PC-3 (cell line): ENCODE data around the gene CHID1. TPM values are rescaled to one million over a fixed set of nuclear protein-coding genes. Genes with fewer than 3 reads are reported as not detected.

Experiments used
- ATAC-seq: fragments of 200-7000 bp; cut with Tn5 transposase; 2 replicates; pipeline ENCODE4 v1.9.1; 2020; ENCODE audit warnings: mild to moderate bottlenecking, moderate library complexity
- BruUV-seq: library from RNA; stranded (reverse); fragments of 400-500 nt; replicated peaks from 2 replicates; lab custom pipeline; 2021; lab: Mats Ljungman, UMichigan
- CTCF ChIA-PET: fragments of 300-600 bp; sonication (Branson Sonifier 250); formaldehyde crosslinking; loops from one replicate; lab custom pipeline; 2022; ENCODE audit warnings: antibody characterized with exemption; lab: Charles Lee
- POLR2A ChIA-PET: fragments of 300-600 bp; sonication (Branson Sonifier 250); formaldehyde crosslinking; loops from one replicate; lab custom pipeline; 2022; ENCODE audit warnings: antibody characterized with exemption; ENCODE audit not compliant: unreplicated experiment; lab: Charles Lee
- DNase-seq: peaks from one replicate; pipeline ENCODE4 v3.0.0-alpha.2; 2015
- H2AFZ ChIP-seq: fragments of 300-600 bp; sonication (generic); 2 replicates; pipeline ENCODE4 v1.6.0; 2016; ENCODE audit warnings: antibody characterized with exemption, low read length
- H3F3A ChIP-seq: fragments of 300-600 bp; sonication (generic); one replicate; pipeline ENCODE4 v1.6.0; 2017; ENCODE audit warnings: antibody characterized with exemption, low read length, control low read depth, mild to moderate bottlenecking; ENCODE audit not compliant: unreplicated experiment
- H3K27ac ChIP-seq: fragments of 300-600 bp; sonication (generic); 2 replicates; pipeline ENCODE4 v1.5.1; 2016; ENCODE audit warnings: mild to moderate bottlenecking, low read length
- H3K27me3 ChIP-seq: fragments of 300-600 bp; sonication (generic); 2 replicates; pipeline ENCODE4 v1.6.1; 2016; ENCODE audit warnings: low read length, mixed read lengths
- H3K36me3 ChIP-seq: fragments of 300-600 bp; sonication (generic); 2 replicates; pipeline ENCODE4 v1.6.1; 2016; ENCODE audit warnings: low read depth, mixed run types, low read length, mixed read lengths
- H3K4me1 ChIP-seq: fragments of 300-600 bp; sonication (generic); 2 replicates; pipeline ENCODE4 v1.5.1; 2016; ENCODE audit warnings: low read length; ENCODE audit not compliant: insufficient read depth
- H3K4me2 ChIP-seq: fragments of 300-600 bp; sonication (generic); 2 replicates; pipeline ENCODE4 v1.6.0; 2016; ENCODE audit warnings: low read length
- H3K4me3 ChIP-seq: fragments of 300-600 bp; sonication (generic); 2 replicates; pipeline ENCODE4 v1.5.1; 2016; ENCODE audit warnings: mild to moderate bottlenecking, low read length, mixed read lengths
- H3K79me2 ChIP-seq: fragments of 300-600 bp; sonication (generic); 2 replicates; pipeline ENCODE4 v1.6.1; 2017; ENCODE audit warnings: low read length, mixed read lengths
- H3K9ac ChIP-seq: fragments of 300-600 bp; sonication (generic); 2 replicates; pipeline ENCODE4 v1.6.0; 2016; ENCODE audit warnings: mild to moderate bottlenecking, low read length
- H3K9me2 ChIP-seq: fragments of 300-600 bp; sonication (generic); replicated peaks from 2 replicates; pipeline ENCODE4 v1.6.1; 2016; ENCODE audit warnings: mixed run types, low read length, mixed read lengths
- H3K9me3 ChIP-seq: fragments of 300-600 bp; sonication (generic); 2 replicates; pipeline ENCODE4 v1.6.1; 2016; ENCODE audit warnings: low read length, mixed read lengths
- H4K20me1 ChIP-seq: fragments of 300-600 bp; sonication (generic); 2 replicates; pipeline ENCODE4 v1.6.1; 2016; ENCODE audit warnings: low read length, mixed read lengths
- EZH2 ChIP-seq: fragments of 300-600 bp; sonication (generic); IDR thresholded peaks from one replicate; pipeline ENCODE4 v1.6.1; 2017; ENCODE audit warnings: antibody characterized with exemption, mild to moderate bottlenecking, low read length; ENCODE audit not compliant: unreplicated experiment
- EZH2phosphoT487 ChIP-seq: fragments of 300-600 bp; sonication (generic); IDR thresholded peaks from 2 replicates; pipeline ENCODE4 v1.6.1; 2018; ENCODE audit warnings: mild to moderate bottlenecking, antibody characterized with exemption, low read length, borderline replicate concordance
- intact Hi-C: fragments of 100-400 bp; cut with micrococcal nuclease; formaldehyde crosslinking; loops from 2 replicates; pipeline ENCODE4 v1.9.0; 2023
- total RNA-seq: library from RNA; depleted of rRNA; stranded (reverse); fragments of >200 nt; gene quantifications from 2 replicates; pipeline ENCODE4 v1.2.3, GENCODE V29; 2014
- TF ChIP-seq, protein P1 (sequence below): fragments of 300-600 bp; sonication (generic); conservative IDR thresholded peaks from 2 replicates; pipeline ENCODE4 v1.5.1; 2017; ENCODE audit warnings: antibody characterized with exemption, low read depth, mild to moderate bottlenecking, low read length

CHID1 gene
- total RNA-seq, 1 experiment from 2014 or later, result 70.2 TPM

DNA sequence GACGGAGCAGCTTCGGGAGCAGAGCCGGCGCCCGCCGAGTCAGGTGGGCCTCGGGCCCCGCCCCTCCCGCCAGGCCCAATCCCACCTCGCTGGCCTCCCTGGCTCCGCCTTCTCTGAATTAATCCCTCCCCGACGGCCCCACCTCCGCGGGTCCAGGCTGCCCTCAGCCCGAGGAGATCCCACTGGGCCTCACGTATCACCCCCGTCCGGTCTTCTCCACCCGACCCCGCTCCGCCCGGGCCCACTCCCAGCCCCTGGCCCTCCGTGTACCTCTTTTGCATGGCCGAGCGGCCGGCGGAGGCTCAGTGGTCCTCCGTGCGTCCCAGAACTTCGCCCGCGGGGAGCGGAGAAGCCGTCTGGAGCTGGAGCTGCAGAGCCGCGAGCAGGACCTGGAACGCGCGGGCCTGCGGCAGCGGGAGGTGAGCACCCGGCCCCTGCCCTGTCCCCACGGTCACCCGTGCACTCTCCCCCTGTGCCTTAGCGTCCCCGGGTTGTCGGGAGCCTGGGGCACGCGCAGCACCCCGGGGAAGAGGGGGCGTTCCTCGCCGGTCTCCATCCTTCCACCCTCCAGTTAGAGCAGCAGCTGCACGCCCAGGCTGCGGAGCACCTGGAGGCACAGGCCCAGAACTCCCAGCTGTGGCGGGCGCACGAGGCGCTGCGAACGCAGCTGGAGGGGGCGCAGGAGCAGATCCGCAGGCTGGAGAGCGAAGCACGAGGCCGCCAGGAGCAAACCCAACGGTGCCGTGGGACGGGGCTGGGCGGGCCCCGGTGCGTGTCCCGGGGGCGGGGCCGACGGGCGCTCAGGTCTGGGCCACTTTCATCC is 80.1 kb downstream of the CHID1 start:
- no peaks in the 10 kb centered on the region for H3K9me2 ChIP-seq
- H2AFZ ChIP-seq, result no peak overlapping the region
- TF ChIP-seq, protein P1, sequence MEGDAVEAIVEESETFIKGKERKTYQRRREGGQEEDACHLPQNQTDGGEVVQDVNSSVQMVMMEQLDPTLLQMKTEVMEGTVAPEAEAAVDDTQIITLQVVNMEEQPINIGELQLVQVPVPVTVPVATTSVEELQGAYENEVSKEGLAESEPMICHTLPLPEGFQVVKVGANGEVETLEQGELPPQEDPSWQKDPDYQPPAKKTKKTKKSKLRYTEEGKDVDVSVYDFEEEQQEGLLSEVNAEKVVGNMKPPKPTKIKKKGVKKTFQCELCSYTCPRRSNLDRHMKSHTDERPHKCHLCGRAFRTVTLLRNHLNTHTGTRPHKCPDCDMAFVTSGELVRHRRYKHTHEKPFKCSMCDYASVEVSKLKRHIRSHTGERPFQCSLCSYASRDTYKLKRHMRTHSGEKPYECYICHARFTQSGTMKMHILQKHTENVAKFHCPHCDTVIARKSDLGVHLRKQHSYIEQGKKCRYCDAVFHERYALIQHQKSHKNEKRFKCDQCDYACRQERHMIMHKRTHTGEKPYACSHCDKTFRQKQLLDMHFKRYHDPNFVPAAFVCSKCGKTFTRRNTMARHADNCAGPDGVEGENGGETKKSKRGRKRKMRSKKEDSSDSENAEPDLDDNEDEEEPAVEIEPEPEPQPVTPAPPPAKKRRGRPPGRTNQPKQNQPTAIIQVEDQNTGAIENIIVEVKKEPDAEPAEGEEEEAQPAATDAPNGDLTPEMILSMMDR, result no peak
- no peak for TF ChIP-seq EZH2
- BruUV-seq, result no TSS peak
- no peak overlapping the region for H3K9ac ChIP-seq
- no peak for ATAC-seq
- H3K27ac ChIP-seq, result no peak overlapping the region
- H3K27me3 ChIP-seq, result no peaks in the 10 kb centered on the region
- H4K20me1 ChIP-seq, result no peaks in the 10 kb centered on the region
- no peaks in the 10 kb centered on the region for H3K36me3 ChIP-seq
- intact Hi-C loops, result no loop called here
- ChIA-PET CTCF (no interaction called here), POLR2A (interaction anchor here (0.6 kb wide), 1 partner anchor 230 kb away, joined by 4 read pairs; no protein-coding TSS in a partner anchor)
- H3F3A ChIP-seq, result no peaks in the 10 kb centered on the region
- DNase-seq, result no peak
- H3K4me2 ChIP-seq, result no peak overlapping the region
- H3K4me1 ChIP-seq, result peaks cover 45% of the 10 kb centered on the region
- no peaks in the 10 kb centered on the region for H3K9me3 ChIP-seq
- no peak overlapping the region for H3K4me3 ChIP-seq
- peaks cover 33% of the 10 kb centered on the region for H3K79me2 ChIP-seq

DNA sequence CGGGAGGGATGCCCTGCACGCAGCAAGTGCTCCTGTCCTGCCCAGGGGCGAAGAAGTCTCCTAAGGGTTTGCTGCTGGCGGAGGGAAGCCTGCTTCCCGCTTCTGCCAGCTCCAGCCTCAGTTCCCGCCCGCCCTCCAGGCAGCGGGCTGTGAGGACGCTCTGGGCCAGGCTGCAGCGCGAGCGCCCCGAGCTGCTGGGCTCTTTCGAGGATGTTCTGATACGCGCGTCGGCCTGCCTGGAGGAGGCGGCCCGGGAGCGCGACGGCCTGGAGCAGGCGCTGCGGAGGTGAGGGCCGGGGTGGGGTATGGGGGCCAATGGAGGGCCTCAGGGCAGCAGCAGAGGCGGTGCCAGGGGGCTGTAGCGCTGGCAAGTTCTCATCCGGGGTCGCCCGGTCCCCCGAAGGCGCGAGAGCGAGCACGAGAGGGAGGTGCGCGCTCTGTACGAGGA is 80.7 kb downstream of the CHID1 start:
- ATAC-seq (no peak), DNase-seq (no peak)
- Histone ChIP-seq H3K9me3 (no peaks in the 10 kb centered on the region), H3K9me2 (no peaks in the 10 kb centered on the region), H4K20me1 (no peaks in the 10 kb centered on the region), H3K79me2 (peaks cover 29% of the 10 kb centered on the region), H3F3A (no peaks in the 10 kb centered on the region), H3K4me2 (no peak overlapping the region), H3K4me3 (no peak overlapping the region), H3K36me3 (no peaks in the 10 kb centered on the region), H3K27ac (no peak overlapping the region), H3K9ac (no peak overlapping the region), H3K27me3 (no peaks in the 10 kb centered on the region), H3K4me1 (peaks cover 47% of the 10 kb centered on the region), H2AFZ (no peak overlapping the region)
- ChIA-PET POLR2A (no interaction called here), CTCF (no interaction called here)
- intact Hi-C loops, result no loop called here
- no TSS peak for BruUV-seq
- no peak for TF ChIP-seq EZH2
- TF ChIP-seq EZH2phosphoT487, result no peak
- TF ChIP-seq, protein P1, result no peak
